GM19240 (cell line): Measurements from ENCODE around the gene SARM1.
"Not testable (repeated sequence)": the region's sequence is repeated elsewhere in the genome, so short reads cannot be mapped to it uniquely, and the experiment has no call there.

Experiments used
- DNase-seq: peaks from one replicate; pipeline ENCODE4 v3.0.0; 2011; ENCODE audit warnings: low spot score; ENCODE audit not compliant: insufficient read length

SARM1 gene

DNA sequence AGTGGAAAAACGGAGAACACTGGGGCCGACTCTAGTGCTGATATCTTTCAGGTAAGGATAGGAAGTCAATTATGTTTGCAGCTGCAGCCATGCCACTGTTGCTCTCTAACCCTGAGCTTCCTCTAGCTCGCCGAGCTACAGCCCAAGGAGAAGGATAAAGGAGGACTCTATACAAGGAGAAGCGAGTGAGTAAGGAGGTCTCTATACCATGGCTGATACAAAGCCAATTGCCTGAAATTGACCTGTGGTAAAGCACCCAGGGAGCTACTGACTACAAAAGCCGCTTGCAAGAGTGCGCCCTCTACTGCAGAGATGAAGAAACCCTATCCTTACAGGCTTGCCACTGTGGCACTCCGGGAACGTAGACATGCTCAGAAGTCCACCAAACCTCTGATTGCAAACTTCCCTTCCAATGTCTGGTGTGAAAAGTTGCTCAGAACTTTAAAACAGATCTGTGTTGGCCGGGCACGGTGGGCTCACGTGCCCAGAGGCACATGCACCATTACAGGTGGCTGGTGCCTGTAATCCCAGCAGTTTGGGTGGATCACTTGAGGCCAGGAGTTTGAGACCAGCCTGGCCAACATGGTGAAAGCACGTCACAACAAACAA lies 45.3 kb downstream of the SARM1 start:
- peak; percentile 33 for DNase-seq

GRCh38 chr17:28421787-28422305 lies 50.4 kb downstream of the SARM1 start:
- DNase-seq: no peak

- DNase-seq: no peak
Measured at GRCh38 chr17:28425206-28425605, 53.7 kb downstream of the SARM1 start.

DNA sequence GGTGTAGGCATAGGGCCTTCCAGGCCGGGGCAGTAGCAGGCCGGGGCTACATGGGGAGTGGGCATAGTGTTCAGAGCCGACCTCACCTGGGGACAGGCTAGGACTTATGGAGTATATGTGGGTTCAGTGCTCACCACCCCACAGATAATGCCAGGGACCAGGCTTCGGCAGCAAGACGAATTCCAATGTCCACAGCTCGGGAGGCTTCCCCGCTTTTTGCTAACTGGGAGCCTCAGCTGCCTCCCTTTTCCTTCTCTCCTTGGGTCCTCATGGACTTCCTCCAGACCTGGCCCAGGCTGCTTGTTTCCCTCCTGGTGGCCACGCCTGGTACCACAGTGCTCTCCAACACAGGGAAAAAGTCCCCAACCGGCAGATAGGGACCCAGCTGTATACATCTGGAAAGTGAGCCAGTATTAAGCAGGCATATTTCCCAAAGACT lies 54.6 kb downstream of the SARM1 start:
- DNase-seq: no peak

GRCh38 chr17:28427371-28427770 lies 55.9 kb downstream of the SARM1 start:
- DNase-seq: no peak

GRCh38 chr17:28427982-28428381 lies 56.5 kb downstream of the SARM1 start:
- DNase-seq: not testable (repeated sequence)

DNA sequence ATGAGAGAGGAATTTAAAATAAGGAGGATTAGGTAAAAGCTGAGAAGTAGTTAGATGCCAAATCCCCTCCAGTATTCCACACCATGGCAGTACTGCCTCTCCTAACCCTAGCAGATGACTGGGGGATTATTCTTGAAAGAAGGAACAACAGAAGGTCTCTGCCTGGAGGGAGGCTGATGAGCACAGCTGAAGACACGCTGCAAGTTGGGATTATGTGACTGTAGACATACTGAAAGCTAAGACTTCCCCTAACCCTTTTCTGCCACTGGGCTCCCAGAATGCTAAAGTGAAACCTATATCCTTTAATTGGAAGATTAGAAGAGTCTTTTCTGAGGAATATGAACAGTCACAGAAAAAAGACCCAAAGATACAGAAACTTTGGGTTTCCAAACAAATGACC lies 62.2 kb downstream of the SARM1 start:
- no peak for DNase-seq

DNA sequence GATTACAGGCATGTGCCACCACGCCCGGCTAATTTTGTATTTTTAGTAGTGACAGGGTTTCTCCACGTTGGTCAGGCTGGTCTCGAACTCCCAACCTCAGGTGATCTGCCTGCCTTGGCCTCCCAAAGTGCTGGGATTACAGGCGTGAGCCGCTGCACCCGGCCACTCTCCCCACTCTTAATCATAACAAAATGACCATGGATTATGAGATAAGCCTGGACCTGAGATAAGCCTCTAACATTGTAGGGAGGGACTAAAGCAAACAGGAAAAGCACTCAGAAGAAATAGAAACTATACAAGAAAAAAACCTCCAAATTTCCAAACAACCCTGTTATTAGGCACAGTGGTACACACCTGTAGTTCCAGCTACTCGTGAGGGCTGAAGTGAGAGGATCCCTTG lies 62.8 kb downstream of the SARM1 start:
- not testable (repeated sequence) for DNase-seq

DNA sequence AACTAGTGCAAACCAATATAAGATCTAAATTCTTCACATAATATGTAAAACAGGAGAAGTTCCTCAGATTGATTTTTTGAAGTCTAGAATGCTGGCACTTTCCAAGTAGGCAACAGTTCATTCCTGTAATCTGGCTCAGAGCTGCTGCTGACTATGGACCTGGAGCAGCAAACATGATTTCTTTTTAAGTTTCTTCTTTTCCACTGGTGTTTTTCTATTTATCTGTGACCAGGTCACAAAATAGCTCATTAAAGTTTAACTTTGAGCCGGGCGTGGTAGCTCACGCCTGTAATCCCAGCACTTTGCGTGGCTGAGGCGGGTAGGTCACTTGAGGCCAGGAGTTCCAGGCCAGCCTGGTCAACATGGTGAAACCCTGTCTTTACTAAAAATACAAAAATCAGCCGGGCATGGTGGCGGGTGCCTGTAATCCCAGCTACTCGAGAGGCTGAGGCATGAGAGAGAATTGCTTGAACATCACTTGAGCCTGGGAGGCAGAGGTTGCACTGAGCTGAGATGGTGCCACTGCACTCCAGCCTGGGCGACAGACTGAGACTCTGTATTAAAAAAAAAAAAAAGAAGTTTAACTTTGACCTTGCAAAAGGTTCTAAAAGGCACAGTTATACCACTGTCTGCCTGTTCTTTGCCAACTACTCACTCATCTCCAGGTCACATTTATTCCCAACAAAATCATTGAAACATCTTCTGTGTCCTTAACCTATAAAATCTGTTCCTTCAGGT lies 72.6 kb downstream of the SARM1 start:
- no peak for DNase-seq

DNA sequence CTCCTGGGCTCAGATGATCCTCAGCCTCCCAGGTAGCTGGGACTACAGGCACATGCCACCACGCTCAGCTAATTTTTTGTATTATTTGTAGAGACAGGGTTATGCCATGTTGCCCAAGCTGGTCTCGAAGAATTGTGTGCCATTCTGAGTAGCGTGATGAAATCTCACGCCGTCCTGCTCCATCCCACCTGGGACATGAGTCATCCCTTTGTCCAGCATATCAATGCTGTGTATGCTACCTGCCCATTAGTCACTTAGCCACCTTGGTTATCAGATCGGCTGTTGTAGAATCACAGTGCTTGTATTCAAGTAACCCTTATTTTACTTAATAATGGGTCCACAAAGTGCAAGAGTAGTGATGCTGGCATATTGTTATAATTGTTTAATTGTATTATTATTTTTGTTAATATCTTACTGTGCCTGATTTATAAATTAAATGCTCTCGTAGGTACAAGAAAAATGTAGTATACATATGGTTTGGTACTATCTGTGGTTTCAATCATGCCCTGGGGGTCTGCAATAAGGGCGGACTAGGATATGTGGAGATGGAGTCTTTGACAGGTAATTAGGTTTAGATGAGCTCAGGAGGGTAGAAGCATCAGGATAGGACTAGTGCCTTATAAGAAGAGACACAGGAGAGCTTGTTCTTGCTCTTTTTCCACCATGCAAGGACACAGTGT lies 75.4 kb downstream of the SARM1 start:
- DNase-seq: no peak

DNA sequence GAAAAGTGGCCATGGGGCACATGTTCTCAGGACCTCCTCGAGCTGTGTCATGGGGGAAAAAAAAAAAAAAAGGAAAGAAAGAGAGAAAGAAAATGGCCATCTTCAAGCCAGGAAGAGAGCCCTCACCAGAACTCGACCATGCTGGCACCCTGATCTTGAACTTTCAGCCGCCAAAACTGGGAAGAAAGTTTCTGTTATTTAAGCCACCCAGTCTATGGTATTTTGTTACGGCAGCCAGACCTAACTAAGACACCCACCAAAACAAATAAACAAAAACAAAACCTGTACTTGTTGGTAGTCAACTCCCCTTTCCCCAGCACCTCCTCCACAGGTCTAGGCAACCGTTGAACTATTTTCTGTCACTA lies 75.9 kb downstream of the SARM1 start:
- no peak for DNase-seq

GRCh38 chr17:28449859-28450258 lies 78.4 kb downstream of the SARM1 start:
- DNase-seq: no peak
